Superior temporal gyrus (tissue), 1 donor: ENCODE results near the gene ZNF580.

Experiments used
- DNase-seq: peaks from one replicate; pipeline ENCODE4 v3.0.0-alpha.2; 2016; ENCODE audit errors: extremely low spot score

Gene ZNF580

GRCh38 chr19:55624109-55625003 is 16.4 kb upstream of the ZNF580 start, which contains the start of gene ZNF784:
ZNF784 (minus strand) TSS chr19:55624566; CDS start chr19:55624561, 5 bp downstream.
- peak; percentile 88 for DNase-seq

GRCh38 chr19:55625004-55625326 is 15.8 kb upstream of the ZNF580 start:
- no peak for DNase-seq

- no peak for DNase-seq
These were observed 14.5 kb upstream of the ZNF580 start for GRCh38 chr19:55626350-55626749.

GRCh38 chr19:55632463-55632834 is 8.4 kb upstream of the ZNF580 start:
- DNase-seq, result peak; percentile 98

- DNase-seq, result no peak
These were observed 6.9 kb upstream of the ZNF580 start for GRCh38 chr19:55633861-55634260.

GRCh38 chr19:55635334-55635717 is 5.5 kb upstream of the ZNF580 start:
- DNase-seq, result no peak

- no peak for DNase-seq
These were observed 4.9 kb upstream of the ZNF580 start for GRCh38 chr19:55635856-55636440.

- no peak for DNase-seq
These were observed 4.1 kb upstream of the ZNF580 start for GRCh38 chr19:55636723-55637122.

- no peak for DNase-seq
These were observed 3.3 kb upstream of the ZNF580 start for GRCh38 chr19:55637534-55637933.

GRCh38 chr19:55638864-55639359 is 1.9 kb upstream of the ZNF580 start:
- DNase-seq, result no peak

- peak; percentile 67 for DNase-seq
These were observed 692 bp upstream of the ZNF580 start for GRCh38 chr19:55640043-55640576.

GRCh38 chr19:55641426-55642152 is 787 bp downstream of the ZNF580 start:
- peak; percentile 25 for DNase-seq

GRCh38 chr19:55642153-55643002 is 1.6 kb downstream of the ZNF580 start:
- no peak for DNase-seq

- peak; percentile 67 for DNase-seq
These were observed 2.4 kb downstream of the ZNF580 start, which contains the start of gene ZNF581 for GRCh38 chr19:55643003-55643886. ZNF581 (plus strand) TSS chr19:55643649; CDS start chr19:55644572, 923 bp downstream.

GRCh38 chr19:55643887-55644176 is 3.0 kb downstream of the ZNF580 start:
- no peak for DNase-seq

- DNase-seq, result no peak
These were observed 3.5 kb downstream of the ZNF580 start for GRCh38 chr19:55644191-55644833.

- no peak for DNase-seq
These were observed 4.2 kb downstream of the ZNF580 start for GRCh38 chr19:55644842-55645511.

- DNase-seq, result no peak
These were observed 4.7 kb downstream of the ZNF580 start for GRCh38 chr19:55645512-55645881.
